ENCODE measurements around the gene ZEB1. TPM values are rescaled to one million over a fixed set of nuclear protein-coding genes. Genes with fewer than 3 reads are reported as not detected.

Gene ZEB1
- total and polyA plus RNA-seq, 9 of the 15 experiments (the other 6 are each of a cell fraction or from before 2014, with no cell fraction given): 2.1 to 8.4 (median 4.9) TPM

DNA sequence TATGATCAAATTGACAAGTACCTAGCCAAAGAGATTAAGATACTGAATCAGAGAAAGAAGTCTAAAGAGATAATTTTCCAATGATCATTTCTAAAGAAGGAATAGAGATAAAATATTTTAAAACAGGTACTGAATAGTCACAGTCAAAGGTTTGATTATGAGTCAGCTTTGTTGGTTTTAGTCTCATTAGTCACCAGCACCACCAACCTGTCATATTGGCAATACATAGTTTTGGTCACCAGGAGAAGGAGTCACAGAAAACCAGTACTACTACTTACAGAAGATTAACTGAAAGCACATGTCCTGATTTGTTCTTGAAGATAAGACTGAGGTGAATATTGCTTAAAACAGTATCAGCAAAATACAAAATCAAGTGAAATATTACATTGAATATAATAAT, 34.6 kb downstream of the ZEB1 start:
- H3K4me2 ChIP-seq (ENCODE audit: insufficient read depth, low read length): no peak overlapping the region
- H3K27ac ChIP-seq (ENCODE audit: extremely low read depth, low read depth, low read length): no peak overlapping the region
- H3K4me1 ChIP-seq (replicated peaks in 1 of 2; ENCODE audit: control insufficient read depth in 2 of 2, insufficient read depth in 2 of 2, low read length in 2 of 2): no peaks in the 10 kb centered on the region
- H3K36me3 ChIP-seq (ENCODE audit: control insufficient read depth, insufficient read depth, low read length): no peaks in the 10 kb centered on the region
- FAIRE-seq (no peak), ATAC-seq (no peak), DNase-seq (ENCODE audit: extremely low read depth in 1 of 4, low spot score in 3 of 4) (peak in 1 of 4 experiments; percentile 8)
- H3K9me1 ChIP-seq (ENCODE audit: control insufficient read depth, insufficient read depth, low read length): no peaks in the 10 kb centered on the region
- ChIA-PET POLR2A (interaction anchor here (1.0 kb wide), 1 partner anchor 13 kb away, joined by 3 read pairs; no protein-coding TSS in a partner anchor), CTCF (ENCODE audit: low intra/inter-chr PET ratio) (no interaction called here)
- no peak overlapping the region for H3K9ac ChIP-seq (ENCODE audit: insufficient read depth in 1 of 2, low read depth in 2 of 2, low read length in 2 of 2)
- no TSS peak for BruUV-seq (replicated peaks)
- in situ Hi-C loops (cut with MboI): no loop called here
- no peak overlapping the region for H2AFZ ChIP-seq (ENCODE audit: low read depth, low read length)
- H3K9me3 ChIP-seq (replicated peaks; ENCODE audit: control insufficient read depth, insufficient read depth, low read depth, low read length): no peaks in the 10 kb centered on the region
- no peak overlapping the region for H3K4me3 ChIP-seq
- H4K20me1 ChIP-seq (replicated peaks; ENCODE audit: control insufficient read depth, insufficient read depth, low read length): 0 out of 2 replicates have a peak, but pooled peaks cover 4% of the 10 kb centered on the region
- no peak for TF ChIP-seq MCM7 (IDR thresholded peaks at IDR 0.05)
- TF ChIP-seq RAD21 (CRISPR knock-in tag; conservative IDR thresholded peaks at IDR 0.05 in 1 of 2, IDR thresholded peaks at IDR 0.05 in 1 of 2): 0 out of 4 replicates have a peak, but pooled peaks of 1 of the 2 experiments have one; percentile 5
- TF ChIP-seq ID3 (CRISPR knock-in tag; IDR thresholded peaks at IDR 0.05): no peak
- no peak for TF ChIP-seq ID3 (tag; IDR thresholded peaks at IDR 0.05)
- TF ChIP-seq ZNF316 (IDR thresholded peaks at IDR 0.05): no peak
- no peak for TF ChIP-seq MCM3 (IDR thresholded peaks at IDR 0.05)
- TF ChIP-seq CREB3L1 (IDR thresholded peaks at IDR 0.05; ENCODE audit: borderline replicate concordance, low read depth): no peak
- no peak for TF ChIP-seq MYC (IDR thresholded peaks at IDR 0.05; ENCODE audit: low read depth, low read length)
- TF ChIP-seq MYC (CRISPR knock-in tag; IDR thresholded peaks at IDR 0.05; ENCODE audit: borderline replicate concordance, low read depth): no peak
- no peak for TF ChIP-seq CBFB (CRISPR knock-in tag; IDR thresholded peaks at IDR 0.05)
- no peak for TF ChIP-seq SMAD4 (CRISPR knock-in tag; conservative IDR thresholded peaks at IDR 0.05)
- TF ChIP-seq YBX1 (IDR thresholded peaks at IDR 0.05): no peak
- TF ChIP-seq CBX2 (IDR thresholded peaks at IDR 0.05; ENCODE audit: insufficient read depth, low read length, poor library complexity, severe bottlenecking): no peak
- TF ChIP-seq, protein P1, sequence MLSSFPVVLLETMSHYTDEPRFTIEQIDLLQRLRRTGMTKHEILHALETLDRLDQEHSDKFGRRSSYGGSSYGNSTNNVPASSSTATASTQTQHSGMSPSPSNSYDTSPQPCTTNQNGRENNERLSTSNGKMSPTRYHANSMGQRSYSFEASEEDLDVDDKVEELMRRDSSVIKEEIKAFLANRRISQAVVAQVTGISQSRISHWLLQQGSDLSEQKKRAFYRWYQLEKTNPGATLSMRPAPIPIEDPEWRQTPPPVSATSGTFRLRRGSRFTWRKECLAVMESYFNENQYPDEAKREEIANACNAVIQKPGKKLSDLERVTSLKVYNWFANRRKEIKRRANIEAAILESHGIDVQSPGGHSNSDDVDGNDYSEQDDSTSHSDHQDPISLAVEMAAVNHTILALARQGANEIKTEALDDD (IDR thresholded peaks at IDR 0.05): peak; percentile 65
- no peak for TF ChIP-seq PRMT5 (CRISPR knock-in tag; IDR thresholded peaks at IDR 0.05)
- no peaks in the 10 kb centered on the region for H3K27me3 ChIP-seq (ENCODE audit: control insufficient read depth in 2 of 2, insufficient read depth in 2 of 2, low read length in 2 of 2)
- no peaks in the 10 kb centered on the region for H3K79me2 ChIP-seq (ENCODE audit: control insufficient read depth, insufficient read depth, low read length)
- intact Hi-C loops (cut with micrococcal nuclease): no loop called here
